ENCODE data around the gene MEDAG.

MEDAG gene

DNA sequence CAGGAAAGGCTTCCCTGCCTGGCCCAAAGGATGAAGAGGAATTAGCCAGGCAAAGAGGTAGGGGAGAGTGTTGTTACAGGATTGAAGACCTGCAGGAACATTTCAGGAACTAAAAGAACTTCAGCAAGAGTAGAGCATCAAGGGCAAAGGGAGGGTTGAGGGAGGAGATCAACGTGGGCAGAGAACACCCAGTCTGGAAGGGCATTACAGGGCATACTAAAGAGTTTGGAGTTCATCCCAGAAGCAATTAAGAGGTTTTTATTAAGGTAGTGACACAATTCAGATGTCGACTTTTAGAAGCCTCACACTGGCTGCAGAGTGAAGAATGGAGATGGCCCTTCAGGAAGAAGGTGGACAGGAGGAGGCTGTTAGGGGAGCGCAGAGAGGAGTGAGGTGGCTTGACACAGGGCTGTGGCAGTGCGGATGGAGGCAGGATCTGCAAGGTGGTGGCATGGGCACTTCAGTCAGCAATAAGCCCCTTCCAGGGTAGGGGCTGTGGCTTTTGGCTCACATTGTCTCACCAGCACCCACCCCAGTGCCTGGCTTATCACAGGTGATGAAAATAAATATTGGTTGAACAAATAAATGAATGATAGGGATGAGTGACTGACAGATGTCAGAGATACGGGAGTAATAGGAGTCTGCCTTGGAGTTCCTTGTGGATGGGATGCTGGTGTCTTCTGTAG lies 51.3 kb downstream of the MEDAG start:
- DNase-seq (ENCODE audit: low read depth in 2 of 2): no peak

DNA sequence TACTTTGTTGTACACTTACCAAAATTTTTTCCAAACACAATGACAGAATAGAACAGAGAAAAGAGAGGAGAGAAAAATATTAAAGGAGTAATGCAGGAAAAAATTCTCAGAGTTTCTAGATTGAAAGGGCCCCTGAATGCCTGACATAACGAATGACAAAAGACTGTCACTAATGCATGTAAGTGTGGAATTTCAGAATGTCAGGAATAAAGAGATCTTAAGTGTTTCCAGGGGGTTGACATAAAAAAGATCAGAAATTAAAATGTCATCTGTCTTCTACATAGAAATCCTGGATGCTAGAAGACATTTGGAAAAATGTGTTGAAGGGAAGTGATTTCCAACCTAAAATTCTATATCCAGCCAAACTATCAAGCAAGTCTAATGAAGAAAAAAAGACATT lies 53.6 kb downstream of the MEDAG start:
- no peak for DNase-seq (ENCODE audit: low read depth in 2 of 2)

DNA sequence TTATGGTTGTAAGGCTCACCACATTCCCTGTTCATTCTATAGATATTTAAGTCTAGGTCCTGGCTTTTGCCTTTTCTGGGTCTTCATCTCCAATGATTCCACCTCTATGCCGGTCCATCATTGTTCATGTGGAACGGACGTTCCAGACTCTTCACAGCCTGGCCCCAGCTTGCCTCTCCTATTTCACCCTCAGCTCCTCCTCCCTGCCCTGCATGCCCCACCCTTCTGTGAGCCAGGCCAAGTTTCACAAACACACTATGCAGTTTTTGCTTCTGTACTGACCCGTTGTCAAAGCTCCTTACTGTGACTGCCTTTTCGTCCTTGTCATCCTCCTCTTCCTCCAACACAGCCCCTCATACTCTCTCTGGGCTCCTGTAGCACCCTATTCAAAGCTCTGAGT lies 57.7 kb downstream of the MEDAG start:
- no peak for DNase-seq (ENCODE audit: low read depth in 2 of 2)

GRCh38 chr13:30965380-30965779 lies 59.3 kb downstream of the MEDAG start:
- no peak for DNase-seq (ENCODE audit: low read depth in 2 of 2)

- DNase-seq (ENCODE audit: low read depth in 2 of 2): no peak
These were observed 60.0 kb downstream of the MEDAG start for GRCh38 chr13:30966101-30966500.

- DNase-seq (ENCODE audit: low read depth in 2 of 2): peak; percentile 29 to 33
These were observed 62.8 kb downstream of the MEDAG start for GRCh38 chr13:30968846-30969245.

- DNase-seq (ENCODE audit: low read depth in 2 of 2): no peak
These were observed 65.5 kb downstream of the MEDAG start for GRCh38 chr13:30971575-30971974.

DNA sequence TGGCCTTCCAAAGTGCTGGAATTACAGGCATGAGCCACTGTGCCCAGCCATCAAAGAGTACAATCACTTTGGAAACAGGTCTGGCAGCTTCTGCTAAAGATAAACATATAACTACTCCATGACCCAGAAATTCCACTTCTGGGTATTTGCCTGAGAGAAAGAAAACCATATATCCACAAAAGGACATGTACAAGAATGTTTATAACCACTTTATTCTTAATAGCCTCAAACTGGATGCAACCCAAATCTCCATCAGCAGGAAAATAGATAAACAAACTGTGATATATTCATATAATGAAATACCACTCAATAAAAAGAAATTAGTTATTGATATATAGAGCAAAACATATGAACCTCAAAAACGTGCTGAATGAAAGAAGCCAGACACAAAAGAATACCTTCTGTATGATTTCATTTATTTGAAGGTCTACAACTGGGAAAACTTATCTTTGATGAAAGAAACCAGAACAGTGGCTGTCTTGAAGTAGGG lies 66.9 kb downstream of the MEDAG start:
- peak; percentile 94 to 95 for DNase-seq (ENCODE audit: low read depth in 2 of 2)

DNA sequence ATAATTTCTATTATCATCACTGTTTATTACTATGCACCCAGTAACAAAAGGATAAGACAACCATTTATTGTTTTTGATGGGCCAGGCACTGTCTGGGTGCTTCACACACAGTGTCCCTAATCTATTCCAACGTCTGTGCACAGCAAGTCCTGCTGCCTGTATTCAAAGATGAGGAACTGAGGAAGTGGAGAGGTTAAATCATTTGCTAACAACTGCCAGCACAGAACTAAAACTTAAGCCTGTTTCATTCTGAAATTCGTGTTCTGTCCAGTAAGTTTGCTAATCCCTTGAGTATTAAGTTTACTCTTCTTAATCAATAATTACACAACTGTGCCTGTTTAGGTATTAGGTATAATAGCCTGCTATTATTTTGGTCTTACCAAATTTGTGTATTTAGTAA lies 68.3 kb downstream of the MEDAG start:
- no peak for DNase-seq (ENCODE audit: low read depth in 2 of 2)
